GM19324 (cell line): ENCODE data around the gene PRRG2.

Experiments
- ATAC-seq: cut with Tn5 transposase; IDR thresholded peaks from one replicate; pipeline ENCODE4 v1.9.1; 2021; ENCODE audit warnings: mild to moderate bottlenecking, moderate library complexity; ENCODE audit not compliant: unreplicated experiment, low FRiP score

The PRRG2 gene

GRCh38 chr19:49636233-49636932 lies 55.3 kb downstream of the PRRG2 start:
- ATAC-seq, result no peak

GRCh38 chr19:49637821-49638738 lies 57.0 kb downstream of the PRRG2 start:
- no peak for ATAC-seq

DNA sequence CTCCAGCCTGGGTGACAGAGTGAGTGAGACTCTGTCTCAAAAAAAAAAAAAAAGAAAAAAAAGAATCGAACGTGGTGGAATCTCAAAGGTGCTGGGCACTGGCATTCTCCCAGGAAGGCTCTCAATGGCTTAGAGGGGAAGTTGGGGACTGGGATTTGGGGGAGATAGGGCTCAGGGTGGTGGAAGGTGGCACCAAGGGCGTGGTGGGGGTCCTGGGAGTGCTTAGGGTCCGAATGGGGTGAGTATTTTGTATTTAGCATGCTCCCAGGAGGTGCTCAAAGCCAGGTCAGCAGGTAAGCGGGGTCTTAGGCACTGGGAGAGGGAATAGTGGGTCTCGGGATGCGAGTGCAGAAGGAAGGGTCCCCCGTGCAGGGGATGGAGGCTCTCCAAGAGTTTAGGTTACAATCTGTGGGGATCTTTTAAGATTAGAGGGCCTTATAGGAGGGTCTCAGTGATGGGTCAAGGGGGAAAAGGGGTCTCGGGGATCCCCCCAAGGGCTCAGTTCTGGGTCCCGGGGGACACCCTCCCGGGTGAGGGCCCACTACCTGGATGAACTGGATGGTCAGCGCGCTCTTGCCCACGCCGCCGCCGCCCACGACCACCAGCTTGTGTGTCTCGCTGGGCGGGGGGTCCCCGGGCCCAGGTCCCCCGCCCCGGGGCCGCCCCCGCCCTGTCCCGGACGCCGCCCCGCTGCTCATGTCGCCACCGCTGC lies 58.4 kb downstream of the PRRG2 start:
- no peak for ATAC-seq

DNA sequence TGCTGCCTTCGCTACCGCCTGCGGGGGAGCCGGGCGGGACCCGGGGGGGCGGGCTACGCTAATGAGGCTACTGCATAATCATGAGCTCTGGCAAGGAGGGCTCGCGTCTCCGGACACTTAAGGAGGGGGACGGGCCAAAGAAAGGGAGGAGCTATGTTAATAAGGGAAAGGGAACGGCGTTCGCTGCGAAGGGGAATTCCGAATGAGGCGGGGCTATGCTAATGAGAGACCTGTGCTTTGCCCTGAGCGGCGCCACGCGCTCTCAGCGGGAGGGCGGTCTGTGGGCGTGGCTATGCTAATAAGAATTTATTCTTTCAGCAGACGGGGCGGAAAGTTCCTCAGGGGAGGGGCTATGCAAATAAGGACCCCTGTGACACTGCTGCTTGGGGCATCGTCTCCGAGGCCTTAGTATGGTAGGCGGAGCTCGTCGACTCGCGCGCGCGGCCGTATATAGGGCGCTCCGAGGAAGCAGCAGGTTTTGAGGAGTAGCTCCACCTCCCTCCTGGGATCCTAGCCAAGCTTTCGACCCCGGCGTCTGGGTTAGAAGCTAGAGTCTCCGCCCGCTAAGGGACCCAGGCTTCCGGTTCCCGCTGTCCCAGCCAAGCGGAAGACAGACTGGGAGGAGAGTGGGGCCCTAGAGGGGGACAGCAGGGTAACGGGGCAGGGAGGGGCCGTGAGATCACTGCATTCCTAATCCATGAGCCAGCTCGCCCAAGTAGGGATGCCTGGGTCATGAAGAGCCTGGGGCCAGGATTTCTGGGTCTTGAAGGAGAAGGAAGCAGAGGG lies 59.2 kb downstream of the PRRG2 start, which contains the start of gene RRAS:
Gene RRAS (minus strand): TSS at position 31 of the 786 bp plus-strand sequence. CDS start 45 bp downstream, outside the sequence.
- peak; percentile 59 for ATAC-seq
